ENCODE measurements around the gene OR4E1.
"Not testable (repeated sequence)": the region's sequence is repeated elsewhere in the genome, so short reads cannot be mapped to it uniquely, and the experiment has no call there.

Gene OR4E1, protein sequence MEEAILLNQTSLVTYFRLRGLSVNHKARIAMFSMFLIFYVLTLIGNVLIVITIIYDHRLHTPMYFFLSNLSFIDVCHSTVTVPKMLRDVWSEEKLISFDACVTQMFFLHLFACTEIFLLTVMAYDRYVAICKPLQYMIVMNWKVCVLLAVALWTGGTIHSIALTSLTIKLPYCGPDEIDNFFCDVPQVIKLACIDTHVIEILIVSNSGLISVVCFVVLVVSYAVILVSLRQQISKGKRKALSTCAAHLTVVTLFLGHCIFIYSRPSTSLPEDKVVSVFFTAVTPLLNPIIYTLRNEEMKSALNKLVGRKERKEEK

DNA sequence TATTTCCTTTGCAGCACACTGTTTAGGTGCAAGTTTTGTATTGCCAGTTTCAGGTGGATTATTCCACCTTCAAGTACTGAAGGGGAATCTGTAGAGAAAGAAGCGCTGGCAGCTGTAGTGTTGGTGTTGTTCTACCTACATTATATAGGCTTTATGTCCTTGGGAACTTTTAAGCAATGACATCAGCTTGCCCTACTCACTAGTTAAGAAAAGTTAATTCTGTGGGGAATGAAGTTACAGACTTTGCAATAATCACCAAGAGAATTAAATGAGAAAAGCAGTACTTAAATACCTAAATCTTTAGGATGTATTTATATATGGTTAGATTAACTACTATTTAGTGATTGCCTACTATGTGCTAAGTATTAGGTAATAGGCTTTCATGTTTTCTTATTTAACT is at the start of gene OR4E1:
OR4E1 (minus strand) TSS at position 101 of the 400 bp plus-strand sequence. CDS start 2,883 bp downstream, outside the sequence.
- no peak for DNase-seq

DNA sequence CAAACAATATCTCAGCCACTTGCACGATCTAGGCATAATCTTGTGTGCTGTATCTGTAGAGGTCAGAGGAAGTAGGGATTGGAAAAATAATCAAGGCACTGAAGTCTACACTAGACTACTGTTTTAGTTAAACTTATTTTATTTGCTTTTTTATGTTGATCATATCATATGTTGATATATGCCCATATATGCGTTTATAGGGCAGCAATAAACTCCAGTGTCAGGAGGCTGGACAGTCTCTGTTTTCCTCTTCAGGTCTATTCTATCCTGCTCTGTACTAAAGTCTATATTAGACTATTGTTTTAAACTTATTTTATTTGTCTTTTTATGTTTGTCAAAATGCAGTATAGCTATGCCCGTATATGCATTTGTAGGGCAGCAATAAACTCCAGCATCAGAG is 47.9 kb upstream of the OR4E1 start:
- no peak for DNase-seq

DNA sequence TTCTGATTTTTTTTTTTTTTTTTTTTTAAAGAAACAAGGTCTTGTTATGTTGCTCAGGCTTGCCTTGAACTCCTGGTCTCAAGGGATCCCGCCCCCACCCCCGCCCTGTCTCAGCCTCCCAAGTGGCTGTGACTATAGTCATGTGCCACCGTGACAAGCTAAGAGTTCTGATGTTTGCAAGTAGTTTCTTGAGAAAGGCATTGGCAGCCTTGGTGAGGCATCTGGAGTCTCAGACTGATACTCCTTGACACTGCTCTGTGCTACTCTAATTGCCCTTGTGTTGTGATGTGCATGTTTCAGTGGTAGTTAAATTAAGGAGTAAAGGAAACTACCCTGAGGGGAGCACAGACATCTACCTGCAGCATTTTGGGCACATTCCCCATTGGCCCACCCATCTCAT is 46.2 kb upstream of the OR4E1 start:
- DNase-seq: no peak

DNA sequence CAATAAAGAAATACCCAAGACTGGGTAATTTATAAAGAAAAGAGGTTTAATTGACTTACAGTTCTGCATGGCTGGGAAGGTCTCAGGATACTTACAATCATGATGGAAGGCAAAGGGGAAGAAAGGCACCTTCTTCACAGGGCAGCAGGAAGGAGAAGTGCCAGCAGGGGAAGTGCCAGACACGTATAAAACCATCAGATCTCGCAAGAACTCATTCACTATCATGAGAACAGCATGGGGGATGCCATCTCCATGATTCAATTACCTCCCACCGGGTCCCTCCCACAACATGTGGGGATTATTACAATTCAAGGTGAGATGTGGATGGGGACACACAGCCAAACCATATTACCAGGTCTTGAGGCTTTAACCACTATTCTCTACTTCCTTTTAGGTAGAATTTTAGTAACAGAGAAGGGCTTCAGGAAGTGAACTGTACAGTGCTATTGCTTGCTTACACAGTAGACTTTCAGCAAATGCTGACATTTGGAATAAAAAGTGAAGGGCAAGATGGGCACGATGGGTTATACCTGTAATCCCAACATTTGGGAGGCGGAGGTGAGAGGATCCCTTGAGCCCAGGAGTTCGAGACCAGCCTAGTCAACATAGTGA is 40.8 kb upstream of the OR4E1 start:
- DNase-seq: no peak

DNA sequence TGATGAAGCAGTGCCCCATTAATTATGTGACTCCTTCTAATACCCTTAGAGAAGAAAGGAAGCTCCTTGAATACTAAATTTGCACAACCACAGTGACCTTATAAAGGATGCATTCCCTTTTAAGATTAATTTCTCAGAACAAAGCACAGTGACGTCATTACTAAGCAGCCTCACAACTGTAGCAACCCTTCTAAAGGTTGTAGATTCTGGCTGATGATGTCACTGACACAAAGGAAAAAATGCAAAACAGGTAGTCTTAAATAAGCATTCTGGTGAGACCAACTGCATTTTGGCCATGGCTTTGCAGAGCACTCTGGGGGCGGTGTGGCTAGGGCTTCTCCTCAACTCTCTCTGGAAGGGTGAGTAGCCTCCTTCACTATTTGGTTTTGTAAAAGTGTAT is 38.4 kb upstream of the OR4E1 start:
- DNase-seq: no peak

DNA sequence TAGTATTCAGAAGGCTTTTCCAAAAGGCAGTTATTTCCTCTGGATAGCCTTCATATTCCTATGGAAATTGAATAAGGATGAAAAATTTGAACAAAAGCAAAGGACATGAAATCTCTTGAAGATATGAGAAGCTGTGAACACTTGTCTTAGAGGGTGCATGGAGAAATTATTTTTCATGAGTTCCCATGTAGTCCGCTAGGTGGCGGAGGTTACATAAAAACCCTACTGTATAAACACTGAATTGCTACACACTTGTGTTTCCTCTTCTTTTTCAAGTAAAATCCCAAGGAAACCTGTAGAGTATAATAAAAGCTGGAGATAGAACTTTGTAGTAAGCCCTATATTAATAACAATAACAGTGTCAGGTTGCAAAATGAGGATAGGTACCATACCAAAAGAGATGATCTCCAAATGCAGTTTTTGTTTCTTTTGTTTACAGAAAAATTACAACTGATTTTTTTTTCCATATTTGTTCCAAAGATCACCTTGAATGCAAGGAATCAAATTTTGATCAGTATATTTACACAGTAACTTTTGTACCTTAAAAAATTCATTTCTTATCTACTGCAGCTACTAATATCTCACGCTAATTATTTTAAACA is 37.8 kb upstream of the OR4E1 start:
- no peak for DNase-seq

DNA sequence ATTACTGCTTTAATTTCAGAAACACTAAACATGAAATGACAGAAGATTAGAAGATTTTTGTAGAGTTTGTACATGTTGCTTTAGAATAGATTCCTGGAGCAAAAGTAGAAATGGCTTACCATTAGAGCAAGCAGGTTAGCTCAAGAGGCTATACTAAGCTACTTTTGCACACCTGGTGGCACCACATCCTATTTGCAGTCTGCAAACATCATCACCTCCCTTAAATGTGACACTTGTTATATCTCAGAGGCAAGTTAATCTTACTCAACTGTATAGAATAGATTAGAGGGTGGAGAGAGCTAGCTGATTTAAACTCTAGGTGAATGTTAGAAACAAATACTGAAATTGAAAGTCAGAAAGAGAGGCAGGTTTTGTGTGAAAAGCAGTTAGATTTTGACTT is 30.7 kb upstream of the OR4E1 start:
- DNase-seq: no peak

DNA sequence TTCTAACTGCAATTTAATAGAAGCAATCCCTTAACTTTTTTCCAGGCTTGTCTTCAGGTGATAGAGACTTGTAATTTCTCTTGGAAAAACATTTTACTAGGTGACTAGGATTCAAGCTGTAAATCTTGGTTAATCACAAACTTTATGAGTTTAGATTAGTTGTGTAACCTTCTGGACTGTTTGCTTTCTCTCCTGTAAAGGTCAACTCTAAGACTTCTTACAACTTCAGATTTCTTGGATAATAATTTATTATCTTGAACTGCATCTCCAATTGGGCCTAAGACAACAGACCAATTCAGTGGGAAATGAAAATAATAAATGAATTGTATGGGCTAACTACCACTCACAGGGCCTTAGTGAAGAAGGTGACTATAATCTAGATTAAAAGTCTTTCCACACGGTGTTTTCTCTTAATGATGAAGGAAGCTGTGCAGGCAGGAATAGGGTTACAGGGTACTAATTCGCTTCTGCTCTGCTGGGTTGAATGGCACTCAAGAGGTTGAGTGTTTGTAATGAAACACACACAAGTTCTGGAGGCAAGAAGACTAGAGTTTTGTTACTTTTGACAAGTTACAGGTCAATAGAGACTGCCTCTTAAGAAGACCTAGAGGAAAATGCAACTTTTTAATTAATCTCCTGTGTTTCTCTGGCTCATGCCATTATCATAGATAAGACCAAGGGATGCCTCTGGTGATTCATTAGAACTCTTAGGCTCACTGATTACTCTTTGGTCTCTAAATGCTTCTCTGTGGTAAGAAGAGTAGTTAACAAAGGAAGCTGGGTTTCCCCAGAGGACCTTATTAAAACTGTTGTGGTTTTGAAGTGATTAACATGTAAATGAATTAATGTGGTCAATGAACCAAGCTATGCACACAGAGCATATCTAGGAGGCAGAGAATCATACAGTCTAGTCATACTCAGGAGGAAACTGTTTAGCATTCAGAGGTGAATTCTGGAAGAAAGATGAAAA is 30.0 kb upstream of the OR4E1 start:
- no peak for DNase-seq

DNA sequence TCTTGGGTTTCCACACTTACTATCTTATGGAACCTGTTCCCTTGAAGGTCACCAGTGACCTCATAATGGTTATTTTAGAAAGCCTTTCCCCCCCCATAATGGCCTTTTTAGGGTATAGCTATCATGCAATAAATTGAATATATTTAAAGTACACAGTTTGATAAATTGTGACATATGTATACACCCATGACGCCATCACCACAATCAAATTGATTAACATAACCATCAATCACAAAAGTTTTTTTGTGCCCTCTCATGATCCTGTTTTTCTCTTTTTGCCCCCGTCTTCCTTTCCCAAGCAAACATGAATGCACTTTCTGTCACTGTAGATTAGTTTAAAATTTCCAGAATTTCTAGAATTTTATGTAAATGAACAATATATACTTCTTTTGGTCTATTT is 28.7 kb upstream of the OR4E1 start:
- no peak for DNase-seq

DNA sequence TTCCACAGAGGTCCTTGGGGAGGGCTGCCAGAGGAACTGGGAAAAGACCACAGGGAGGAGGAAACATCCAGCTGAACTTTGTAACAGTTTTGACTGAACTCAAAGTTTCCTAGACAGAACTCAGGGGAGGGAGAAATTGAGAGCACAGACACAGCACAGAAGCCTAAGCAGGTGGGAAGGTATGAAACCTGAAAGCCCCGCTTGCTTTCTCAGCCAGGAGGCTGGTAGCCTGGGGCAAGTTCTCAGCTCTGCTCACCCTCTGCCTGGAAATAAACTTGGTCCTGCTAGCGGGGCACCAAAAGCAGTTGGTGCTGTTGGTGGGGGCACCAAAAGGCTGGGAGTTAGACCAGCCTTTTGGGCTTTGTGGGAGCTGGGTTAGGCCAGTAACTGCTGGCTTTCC is 25.9 kb upstream of the OR4E1 start:
- DNase-seq: no peak

DNA sequence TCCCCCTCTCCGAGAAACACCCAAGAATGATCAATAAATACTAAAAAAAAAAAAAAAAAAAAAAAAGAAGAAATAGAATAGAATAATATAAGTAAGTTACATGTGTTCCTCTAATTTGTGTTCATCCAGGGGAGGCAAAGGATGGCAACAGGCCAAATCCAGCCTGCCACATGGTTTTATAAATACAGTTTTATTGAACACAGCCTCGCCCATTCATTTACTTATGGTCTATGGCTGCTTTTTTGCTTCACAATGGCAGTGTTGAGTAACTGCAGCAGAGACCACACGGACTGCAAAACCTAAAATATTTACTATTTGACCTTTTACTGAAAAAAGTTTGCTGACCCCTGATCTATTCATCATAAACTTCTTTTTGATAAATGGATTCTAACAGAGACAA is 24.9 kb upstream of the OR4E1 start:
- not testable (repeated sequence) for DNase-seq

DNA sequence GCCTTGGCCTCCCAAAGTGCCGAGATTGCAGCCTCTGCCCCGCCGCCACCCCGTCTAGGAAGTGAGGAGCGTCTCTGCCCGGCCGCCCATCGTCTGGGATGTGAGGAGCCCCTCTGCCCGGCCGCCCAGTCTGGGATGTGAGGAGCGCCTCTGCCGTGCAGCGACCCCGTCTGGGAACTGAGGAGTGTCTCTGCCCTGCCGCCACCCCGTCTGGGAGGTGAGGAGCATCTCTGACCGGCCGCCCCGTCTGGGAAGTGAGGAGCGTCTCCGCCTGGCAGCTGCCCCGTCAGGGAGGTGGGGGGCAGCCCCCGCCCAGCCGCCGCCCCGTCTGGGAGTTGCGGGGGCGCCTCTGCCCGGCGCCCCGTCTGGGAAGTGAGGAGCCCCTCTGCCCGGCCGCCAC is 24.0 kb upstream of the OR4E1 start:
- not testable (repeated sequence) for DNase-seq

DNA sequence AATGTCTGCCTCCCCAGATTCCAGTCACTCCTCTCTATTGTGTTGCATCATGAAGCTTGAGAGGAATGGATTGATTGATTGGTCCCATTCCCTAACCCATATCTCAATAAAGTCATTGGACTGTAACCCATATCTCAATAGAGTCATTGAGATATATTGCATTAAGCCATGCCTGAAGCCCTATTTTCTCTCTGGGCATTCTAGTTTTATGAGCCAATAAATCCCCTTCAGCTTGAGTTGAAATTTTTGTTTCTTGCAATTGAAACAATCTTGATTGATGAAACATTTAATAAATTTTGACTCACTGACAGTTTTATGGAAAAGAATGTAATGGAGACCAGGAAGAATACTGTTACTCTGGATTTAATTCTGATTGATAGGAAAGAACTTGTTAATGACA is 20.8 kb upstream of the OR4E1 start:
- no peak for DNase-seq

DNA sequence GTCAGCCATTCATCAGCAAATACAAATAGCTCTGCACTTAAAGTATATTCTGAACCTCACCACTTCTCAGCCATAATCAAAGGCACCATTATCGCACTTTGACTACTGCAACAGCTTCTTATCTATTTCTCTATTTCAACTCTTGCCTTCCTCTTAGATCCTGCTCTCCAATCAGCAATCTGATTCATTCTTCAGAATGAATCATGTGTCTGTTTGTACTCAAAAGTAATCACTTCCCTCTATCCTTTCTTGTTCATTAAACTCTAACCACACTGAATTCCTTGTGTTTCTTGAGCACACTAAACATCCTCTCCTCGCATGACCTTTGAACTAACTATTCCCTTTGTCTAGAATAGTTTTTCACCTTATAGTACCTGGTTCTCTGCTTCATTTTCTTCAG is 12.8 kb upstream of the OR4E1 start:
- no peak for DNase-seq

DNA sequence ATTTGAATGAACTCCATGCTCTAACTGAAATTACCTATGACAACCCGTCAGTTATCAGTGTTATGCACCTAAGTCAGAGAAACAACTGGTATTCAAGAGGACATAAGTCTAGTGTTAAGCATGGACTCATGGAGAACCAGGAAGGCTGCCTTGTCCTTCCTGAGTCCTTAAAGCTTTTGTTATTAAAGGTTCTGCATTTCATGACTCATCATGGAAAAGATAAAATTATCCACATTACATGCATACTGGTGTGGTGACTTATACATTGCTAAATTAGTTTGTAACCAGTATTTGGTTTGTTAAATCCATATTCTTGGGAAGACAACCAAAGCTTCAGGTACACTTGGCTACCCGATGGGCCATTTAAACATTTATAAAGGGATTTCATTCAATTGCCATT is 6.5 kb upstream of the OR4E1 start:
- DNase-seq: no peak

DNA sequence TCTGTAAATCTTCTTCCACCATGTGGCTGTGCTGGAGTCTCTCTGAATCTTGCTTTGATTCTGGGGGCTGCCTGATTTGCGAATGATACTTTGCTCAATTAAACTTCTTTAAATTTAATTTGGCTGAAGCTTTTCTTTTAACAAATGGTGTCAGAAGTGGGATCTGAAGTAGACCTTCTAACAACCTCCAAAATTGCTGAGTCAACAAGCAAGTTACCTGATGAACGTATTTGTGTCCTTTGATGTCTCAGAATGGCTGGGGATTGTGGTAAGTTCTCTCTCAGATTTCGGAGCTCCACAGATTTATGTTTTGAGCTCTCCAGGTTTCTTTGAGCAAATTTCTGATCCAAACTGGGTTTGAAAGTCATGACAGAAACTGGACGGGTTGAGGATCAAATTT is 1.9 kb upstream of the OR4E1 start:
- DNase-seq: no peak

DNA sequence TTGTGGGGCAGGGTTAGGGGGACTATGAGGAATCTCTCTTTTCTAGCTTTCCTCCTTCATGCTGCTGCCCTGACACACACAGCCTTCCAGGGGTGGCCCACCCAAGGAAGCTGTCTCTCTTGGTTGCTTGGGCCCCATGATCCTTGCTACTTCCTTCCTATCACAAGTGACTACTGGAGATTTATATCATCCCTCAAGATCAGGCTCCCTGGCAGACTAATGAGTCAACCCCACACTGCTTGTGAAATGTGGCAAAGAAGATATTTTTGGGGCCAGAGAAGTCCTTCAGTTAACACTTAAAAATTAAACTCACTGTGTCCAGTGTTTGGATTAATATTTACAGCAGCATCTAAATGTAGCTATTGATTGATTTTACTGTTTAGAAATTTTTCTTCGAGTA is 1.5 kb downstream of the OR4E1 start:
- DNase-seq: no peak

DNA sequence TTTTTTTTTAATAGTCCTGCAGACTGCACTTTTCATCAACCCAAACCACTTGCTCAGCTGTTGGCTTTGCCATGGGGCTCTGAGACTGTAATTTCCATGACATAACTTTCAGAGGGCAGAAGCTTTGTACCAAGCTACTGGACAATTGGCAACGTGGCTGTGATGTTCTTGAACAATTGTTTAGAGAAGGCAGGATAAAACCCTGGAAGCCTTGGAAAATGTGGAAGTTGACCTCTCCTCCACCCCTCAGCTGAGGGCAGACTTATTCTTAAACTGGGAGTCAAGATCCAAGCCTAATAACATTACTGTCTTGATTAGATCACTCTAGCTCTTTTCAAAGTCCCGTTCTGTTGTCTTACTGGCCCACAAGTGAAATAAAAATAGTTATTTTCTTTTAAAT is 2.2 kb downstream of the OR4E1 start:
- no peak for DNase-seq

DNA sequence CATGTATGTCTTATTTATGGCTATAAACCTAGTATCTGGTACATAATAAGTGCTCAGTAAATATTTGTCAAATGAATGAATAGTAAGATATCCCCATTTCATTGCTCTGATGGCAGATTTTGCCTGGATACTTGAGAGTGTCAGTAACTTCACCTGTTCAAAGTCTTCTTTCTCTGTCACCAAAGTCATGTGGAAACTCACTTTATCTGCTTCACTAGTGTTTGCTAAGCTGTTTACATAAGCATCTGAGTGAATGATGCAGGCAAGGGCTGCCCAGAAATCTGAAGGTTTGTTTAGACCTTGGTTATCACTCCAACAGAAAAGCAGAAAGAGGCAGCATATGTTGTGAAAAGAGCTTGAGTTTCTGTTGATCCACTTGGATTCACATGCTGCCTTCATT is 4.3 kb downstream of the OR4E1 start:
- DNase-seq: no peak

DNA sequence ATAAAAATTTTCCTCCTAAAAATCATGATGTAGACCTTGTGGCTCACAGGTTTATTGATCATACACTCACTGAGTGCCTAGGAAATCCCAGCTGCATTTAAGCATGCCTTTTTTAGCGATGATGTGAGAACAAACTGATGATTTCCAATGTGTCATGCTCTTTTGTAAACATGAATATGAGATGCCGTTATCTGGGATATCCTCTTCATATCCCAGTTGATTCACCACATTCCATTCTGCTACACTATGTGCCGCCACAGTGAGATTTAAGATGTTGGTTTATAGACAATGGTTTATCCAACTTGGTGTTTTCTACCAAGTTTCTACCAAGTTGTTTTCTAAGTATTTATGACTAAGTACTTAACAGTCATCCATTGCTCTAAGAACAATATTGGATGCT is 5.2 kb downstream of the OR4E1 start:
- DNase-seq: no peak

DNA sequence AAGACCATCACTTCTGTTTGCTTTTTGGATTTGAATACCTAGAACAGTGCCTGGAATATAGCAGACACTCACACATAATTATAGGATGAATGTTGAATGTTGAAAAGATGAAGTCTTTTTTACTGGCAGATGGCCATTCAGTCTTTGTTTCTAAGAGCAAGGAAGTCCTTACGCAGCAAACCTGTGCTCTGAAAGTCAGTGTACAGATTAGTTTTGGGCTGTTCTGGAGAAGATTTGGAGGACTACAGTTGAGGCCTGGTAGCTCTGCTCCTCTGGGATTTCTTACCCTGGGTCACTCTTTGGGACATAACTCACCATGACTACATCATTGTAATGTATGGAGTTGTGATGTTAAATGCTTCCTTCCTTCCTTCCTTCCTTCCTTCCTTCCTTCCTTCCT is 16.6 kb downstream of the OR4E1 start:
- DNase-seq: no peak

DNA sequence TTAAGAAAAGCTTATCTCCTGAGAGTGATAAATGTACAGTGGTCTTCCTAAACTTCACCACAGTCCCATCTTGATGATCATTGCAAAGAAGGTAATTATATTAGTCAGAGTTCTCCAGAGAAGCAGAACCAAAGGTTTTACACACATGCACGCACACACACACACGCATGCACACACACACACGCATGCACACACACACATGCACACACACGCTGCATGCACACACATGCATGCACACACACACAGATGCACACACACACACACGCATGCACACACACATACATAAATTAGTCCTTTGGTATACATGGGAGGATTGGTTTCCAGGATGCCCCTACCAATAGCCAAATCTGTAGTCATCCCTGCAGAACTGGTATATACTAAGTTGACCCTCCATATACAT is 19.4 kb downstream of the OR4E1 start:
- no peak for DNase-seq

DNA sequence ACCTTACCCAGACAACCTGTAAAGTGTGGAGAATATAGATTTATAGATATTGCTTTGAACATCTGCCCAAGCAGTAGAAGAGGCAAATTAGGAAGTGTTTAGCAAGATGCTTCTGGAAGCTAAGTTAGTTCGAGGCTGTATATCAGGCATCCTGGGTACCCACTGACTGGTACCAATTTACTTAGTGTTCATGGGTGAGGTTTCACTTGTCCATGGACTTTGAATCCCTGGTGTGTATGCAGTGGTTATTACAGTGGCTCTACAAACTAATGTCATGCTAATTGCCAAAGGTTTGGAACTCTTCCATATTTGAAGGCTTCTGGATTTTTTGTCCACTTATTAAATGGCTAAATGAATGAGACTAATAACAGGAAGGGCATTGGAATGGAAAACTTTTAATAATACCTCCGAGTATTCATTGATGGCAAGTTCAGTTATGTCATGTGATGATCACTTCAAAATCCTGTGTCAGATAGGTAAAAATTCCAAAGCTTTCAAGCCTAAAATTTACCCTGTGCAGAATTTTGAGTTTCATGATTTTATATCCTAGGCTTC is 20.2 kb downstream of the OR4E1 start, which contains the start of gene OR4E2:
OR4E2 (plus strand) TSS at position 505 of the 555 bp plus-strand sequence. CDS start 11,248 bp downstream, outside the sequence.
- DNase-seq: no peak
